Neuron (in vitro differentiated cells): Measurements from ENCODE around the gene CUL1.

Source experiments
- H2AFZ ChIP-seq: one replicate; pipeline ENCODE4 v1.6.1; 2013; ENCODE audit warnings: low read depth, mild to moderate bottlenecking, inconsistent platforms, low read length, moderate library complexity
- H3K27me3 ChIP-seq: one replicate; pipeline ENCODE4 v1.6.1; 2013; ENCODE audit warnings: low read length; ENCODE audit not compliant: insufficient read depth
- H3K36me3 ChIP-seq: one replicate; pipeline ENCODE4 v1.6.1; 2013; ENCODE audit warnings: low read length; ENCODE audit not compliant: insufficient read depth
- H3K4me1 ChIP-seq: one replicate; pipeline ENCODE4 v1.6.1; 2013; ENCODE audit warnings: low read length; ENCODE audit not compliant: insufficient read depth
- H3K4me3 ChIP-seq: 2 replicates; pipeline ENCODE4 v1.5.1; 2013; ENCODE audit warnings: mild to moderate bottlenecking, low read length, moderate library complexity
- H3K9me3 ChIP-seq: one replicate; pipeline ENCODE4 v1.6.1; 2013; ENCODE audit warnings: low read length

Gene CUL1

DNA sequence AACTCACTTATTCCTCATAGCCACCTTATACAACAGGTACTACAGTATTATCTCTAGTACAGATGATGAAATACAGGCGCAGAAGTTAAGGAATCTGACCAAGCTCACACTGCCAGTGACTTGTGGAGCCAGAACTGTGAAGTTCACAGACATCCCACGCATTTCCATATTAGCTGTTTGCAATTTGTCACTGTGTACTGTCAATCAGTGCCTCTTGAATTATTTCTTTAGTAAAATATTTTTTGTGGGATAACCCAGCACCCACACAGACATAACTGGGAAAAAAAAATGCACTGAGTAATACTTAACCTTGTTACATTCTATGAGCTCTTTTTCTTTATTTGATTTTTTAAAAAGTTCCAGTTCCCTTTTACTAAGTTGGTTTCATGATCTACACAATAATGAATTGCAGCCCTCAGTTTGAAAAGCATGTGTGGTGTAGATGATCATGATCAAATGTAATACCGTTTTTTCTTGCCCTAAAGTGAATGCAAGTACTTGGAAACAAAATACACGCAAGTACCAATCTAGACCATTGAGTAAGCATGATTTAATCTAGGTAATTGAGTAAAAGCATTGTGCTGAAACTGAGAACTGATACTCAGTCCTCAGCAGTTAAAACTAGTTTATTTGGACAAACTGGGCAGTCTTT is 14.1 kb downstream of the CUL1 start:
- Histone ChIP-seq H3K36me3 (no peaks in the 10 kb centered on the region), H2AFZ (no peak overlapping the region), H3K9me3 (no peaks in the 10 kb centered on the region), H3K27me3 (no peaks in the 10 kb centered on the region), H3K4me3 (no peak overlapping the region), H3K4me1 (no peaks in the 10 kb centered on the region)

DNA sequence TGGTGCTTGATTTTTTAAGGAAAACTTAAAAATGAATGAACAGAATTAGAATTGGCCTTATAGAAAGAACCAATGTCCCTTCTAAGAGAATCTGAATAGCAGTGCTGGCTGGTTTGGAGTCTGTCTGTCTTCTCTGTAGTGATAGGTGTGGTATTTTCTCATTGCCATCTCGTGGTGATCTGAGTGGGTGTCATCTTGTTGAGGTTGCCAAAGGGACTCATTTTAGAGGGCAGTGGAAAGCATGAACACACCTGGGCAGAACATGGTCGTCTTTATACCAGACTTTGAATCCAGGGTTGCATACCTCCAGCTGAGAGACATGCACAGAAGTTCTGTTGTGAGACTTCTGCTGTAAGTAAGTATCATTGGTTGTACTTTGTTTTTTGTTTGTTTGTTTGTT is 15.8 kb downstream of the CUL1 start:
- H3K36me3 ChIP-seq, result no peaks in the 10 kb centered on the region
- no peaks in the 10 kb centered on the region for H3K27me3 ChIP-seq
- H3K9me3 ChIP-seq, result no peaks in the 10 kb centered on the region
- H3K4me1 ChIP-seq, result no peaks in the 10 kb centered on the region
- no peak overlapping the region for H3K4me3 ChIP-seq
- no peak overlapping the region for H2AFZ ChIP-seq

- no peaks in the 10 kb centered on the region for H3K9me3 ChIP-seq
- H3K36me3 ChIP-seq, result no peaks in the 10 kb centered on the region
- H3K4me1 ChIP-seq, result no peaks in the 10 kb centered on the region
- H2AFZ ChIP-seq, result no peak overlapping the region
- H3K4me3 ChIP-seq, result no peak overlapping the region
- no peaks in the 10 kb centered on the region for H3K27me3 ChIP-seq
Observed at GRCh38 chr7:148715027-148715426, 16.3 kb downstream of the CUL1 start.

DNA sequence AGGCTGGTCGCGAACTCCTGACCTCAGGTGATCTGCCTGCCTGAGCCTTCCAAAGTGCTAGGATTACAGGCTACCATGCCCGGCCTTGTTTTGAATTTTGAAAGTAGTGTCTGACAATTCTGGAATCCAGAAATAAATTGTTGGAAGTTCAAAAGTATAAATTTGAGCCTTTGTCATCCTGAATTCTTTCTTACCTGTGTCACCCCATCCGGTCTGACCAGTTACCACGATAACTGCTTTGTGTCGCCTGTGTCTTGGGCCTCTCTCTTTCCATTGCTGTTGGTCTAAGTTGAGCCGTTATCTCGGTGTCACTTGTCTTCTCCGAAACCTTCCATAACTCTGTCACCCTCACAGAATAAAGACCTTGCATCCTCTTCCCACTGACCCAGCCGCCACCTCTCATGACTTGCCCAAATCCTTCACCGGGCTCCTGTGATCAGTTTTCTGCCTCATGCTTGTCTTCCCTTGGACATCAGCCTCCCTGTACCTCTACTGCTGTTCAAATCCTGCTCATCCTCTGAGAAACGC is 18.6 kb downstream of the CUL1 start:
- H3K4me3 ChIP-seq, result no peak overlapping the region
- no peaks in the 10 kb centered on the region for H3K27me3 ChIP-seq
- no peak overlapping the region for H2AFZ ChIP-seq
- H3K36me3 ChIP-seq, result no peaks in the 10 kb centered on the region
- H3K9me3 ChIP-seq, result peaks cover 2% of the 10 kb centered on the region
- H3K4me1 ChIP-seq, result no peaks in the 10 kb centered on the region

DNA sequence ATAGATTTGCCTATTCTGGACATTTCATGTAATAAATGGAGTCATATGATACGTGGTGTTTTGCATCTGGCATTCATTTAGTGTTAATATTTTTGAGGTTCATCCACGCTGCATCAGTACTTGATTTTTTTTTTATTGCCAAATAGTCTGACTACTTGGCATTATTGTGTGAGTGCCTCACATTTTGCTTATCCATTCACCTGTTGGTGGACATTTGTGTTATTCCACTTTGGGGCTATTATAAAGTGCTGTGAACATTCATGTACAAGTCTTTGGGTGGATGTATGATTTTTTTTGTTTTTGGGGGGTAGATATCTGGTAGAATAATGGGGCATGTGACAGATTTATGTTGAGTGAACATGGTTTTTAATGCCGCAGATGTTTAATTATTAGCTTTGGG is 19.7 kb downstream of the CUL1 start:
- Histone ChIP-seq H3K9me3 (peaks cover 6% of the 10 kb centered on the region), H3K4me1 (no peaks in the 10 kb centered on the region)

GRCh38 chr7:148719753-148720152 is 21.1 kb downstream of the CUL1 start:
- H3K4me1 ChIP-seq, result no peaks in the 10 kb centered on the region
- peaks cover 9% of the 10 kb centered on the region for H3K9me3 ChIP-seq
- peaks cover 2% of the 10 kb centered on the region for H3K36me3 ChIP-seq
- H2AFZ ChIP-seq, result no peak overlapping the region
- no peak overlapping the region for H3K4me3 ChIP-seq
- H3K27me3 ChIP-seq, result no peaks in the 10 kb centered on the region

More for the DNA sequence above, 19.7 kb downstream of the CUL1 start:
- H3K36me3 ChIP-seq, result peaks cover 2% of the 10 kb centered on the region
- no peak overlapping the region for H3K4me3 ChIP-seq
- H3K27me3 ChIP-seq, result no peaks in the 10 kb centered on the region
- H2AFZ ChIP-seq, result no peak overlapping the region

DNA sequence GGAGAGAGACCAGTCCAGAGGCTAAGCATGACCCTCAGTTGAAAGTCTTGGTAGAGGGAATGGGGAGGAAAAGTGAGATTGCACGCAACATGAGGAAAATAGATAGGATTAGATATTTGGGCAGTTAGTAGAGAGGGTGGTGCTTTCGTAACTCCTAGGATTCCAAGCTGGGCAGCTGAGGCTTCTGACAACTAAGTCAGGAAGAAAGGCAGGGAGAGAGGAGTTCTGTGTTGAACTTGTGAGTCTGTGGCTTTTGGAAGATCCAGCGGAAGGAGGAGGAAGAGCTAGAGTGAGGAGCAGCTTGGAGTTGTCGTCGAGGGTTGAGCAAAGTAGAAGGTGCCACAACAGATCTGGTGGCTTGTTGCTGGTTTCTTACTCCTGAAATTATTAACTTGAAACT is 21.8 kb downstream of the CUL1 start:
- peaks cover 2% of the 10 kb centered on the region for H3K36me3 ChIP-seq
- H2AFZ ChIP-seq, result no peak overlapping the region
- no peaks in the 10 kb centered on the region for H3K27me3 ChIP-seq
- H3K4me1 ChIP-seq, result no peaks in the 10 kb centered on the region
- H3K9me3 ChIP-seq, result peaks cover 9% of the 10 kb centered on the region
- H3K4me3 ChIP-seq, result no peak overlapping the region

- peaks cover 9% of the 10 kb centered on the region for H3K9me3 ChIP-seq
- H3K4me1 ChIP-seq, result no peaks in the 10 kb centered on the region
- no peak overlapping the region for H3K4me3 ChIP-seq
- peaks cover 2% of the 10 kb centered on the region for H3K36me3 ChIP-seq
- no peaks in the 10 kb centered on the region for H3K27me3 ChIP-seq
- no peak overlapping the region for H2AFZ ChIP-seq
Observed at GRCh38 chr7:148721390-148721789, 22.7 kb downstream of the CUL1 start.

DNA sequence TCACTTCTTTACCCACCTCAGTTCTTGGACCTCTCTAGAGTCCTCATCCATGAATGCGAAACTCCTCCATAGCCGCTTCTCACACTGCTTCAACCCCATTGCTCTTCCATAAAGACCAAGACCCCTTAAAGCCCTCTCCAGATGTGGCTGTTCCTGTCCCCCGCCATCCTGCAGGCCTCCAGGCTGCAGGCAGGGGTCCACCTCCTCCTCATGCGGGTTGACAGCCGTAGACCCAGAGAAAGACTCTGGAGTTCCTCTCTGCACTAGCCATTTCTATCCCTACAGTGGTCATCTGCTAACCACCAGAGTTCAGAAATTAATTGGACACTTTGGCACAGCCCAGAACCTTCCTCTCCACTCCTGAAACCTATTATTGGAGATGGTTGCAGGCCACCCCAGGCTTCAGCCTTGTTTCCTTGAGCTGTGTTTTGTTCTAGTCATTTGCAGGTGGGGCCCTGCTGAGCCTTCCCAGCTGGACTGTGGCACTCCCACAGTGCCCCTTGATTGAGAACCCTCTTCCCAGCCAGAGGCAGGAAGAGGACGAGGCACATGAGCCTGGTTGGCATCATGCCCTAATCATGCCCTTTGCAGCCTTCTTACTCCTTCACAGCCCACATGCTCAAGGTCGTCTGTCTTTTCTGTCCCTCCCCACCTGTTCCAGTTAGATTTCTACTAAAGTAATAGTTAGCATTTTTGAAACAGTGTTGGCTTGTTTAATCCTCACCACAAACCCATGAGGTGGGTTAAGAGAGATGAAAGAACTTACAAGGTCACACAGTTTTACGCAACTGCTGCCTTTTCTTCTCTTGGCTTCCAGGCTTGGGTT is 23.9 kb downstream of the CUL1 start:
- Histone ChIP-seq H2AFZ (no peak overlapping the region), H3K27me3 (no peaks in the 10 kb centered on the region), H3K4me1 (no peaks in the 10 kb centered on the region), H3K9me3 (peaks cover 9% of the 10 kb centered on the region), H3K4me3 (no peak overlapping the region), H3K36me3 (peaks cover 2% of the 10 kb centered on the region)

GRCh38 chr7:148723166-148723559 is 24.5 kb downstream of the CUL1 start:
- H3K9me3 ChIP-seq, result peaks cover 9% of the 10 kb centered on the region
- H2AFZ ChIP-seq, result no peak overlapping the region
- H3K27me3 ChIP-seq, result no peaks in the 10 kb centered on the region
- H3K36me3 ChIP-seq, result peaks cover 2% of the 10 kb centered on the region
- no peak overlapping the region for H3K4me3 ChIP-seq
- no peaks in the 10 kb centered on the region for H3K4me1 ChIP-seq

- Histone ChIP-seq H3K27me3 (no peaks in the 10 kb centered on the region), H3K4me3 (no peak overlapping the region), H3K9me3 (peaks cover 9% of the 10 kb centered on the region), H3K4me1 (no peaks in the 10 kb centered on the region), H3K36me3 (peaks cover 2% of the 10 kb centered on the region), H2AFZ (no peak overlapping the region)
Observed at GRCh38 chr7:148723846-148724245, 25.1 kb downstream of the CUL1 start.

DNA sequence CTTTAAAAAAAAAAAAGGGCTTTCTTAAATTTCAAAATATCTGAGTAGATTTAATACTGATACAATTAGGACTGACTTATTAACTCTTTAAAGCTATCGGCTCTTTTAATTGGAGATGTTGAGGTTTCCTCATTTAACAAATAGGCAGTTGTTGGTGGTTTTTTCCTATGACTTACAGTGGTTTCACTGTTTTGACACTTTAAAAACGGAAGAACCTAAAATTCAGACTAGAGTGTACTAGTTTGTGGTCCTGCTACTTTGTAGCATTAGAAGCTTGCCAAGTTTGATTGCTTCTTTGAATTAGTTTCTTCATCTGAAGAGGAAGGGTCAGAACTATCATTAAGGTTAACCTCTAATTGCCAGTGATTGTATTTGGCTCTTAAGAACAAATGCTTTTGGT is 27.7 kb downstream of the CUL1 start:
- peaks cover 9% of the 10 kb centered on the region for H3K9me3 ChIP-seq
- H3K4me3 ChIP-seq, result no peak overlapping the region

DNA sequence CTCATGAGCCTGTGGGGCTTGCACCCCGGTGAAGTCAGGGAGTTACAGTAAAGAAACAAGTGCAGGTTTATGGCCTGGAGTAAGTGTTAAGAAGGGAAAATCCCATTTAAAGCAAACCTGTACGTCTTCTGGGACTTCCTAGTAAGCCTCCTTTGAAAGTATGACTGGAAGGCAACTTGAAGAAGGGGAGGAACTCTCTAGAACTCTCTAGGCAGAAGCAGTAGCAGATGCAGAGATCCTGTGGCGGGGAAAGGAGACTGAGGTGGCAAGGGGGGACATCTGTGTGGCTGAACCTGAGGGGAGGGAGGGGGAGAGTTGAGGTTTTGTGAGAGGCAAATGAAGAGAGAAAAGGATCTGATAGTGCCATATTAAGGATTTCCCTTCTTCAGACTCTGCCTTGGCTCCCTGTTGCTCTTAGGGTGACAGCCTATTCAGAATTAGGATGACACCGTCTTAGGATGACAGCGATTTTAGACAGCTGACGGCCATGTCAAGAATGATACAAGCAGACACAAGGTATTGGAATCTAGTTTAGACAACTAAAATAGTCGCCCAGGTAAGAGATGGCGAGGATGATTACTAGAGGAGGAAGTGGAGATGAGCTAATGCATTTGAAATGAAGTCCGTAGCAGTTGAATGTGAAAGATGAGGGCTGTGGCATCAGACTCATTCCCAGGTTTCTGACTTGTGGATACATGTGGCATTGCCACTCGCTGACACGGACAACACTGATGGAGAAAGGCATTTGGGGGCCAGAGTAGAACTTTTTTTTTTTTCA is 29.0 kb downstream of the CUL1 start:
- peaks cover 27% of the 10 kb centered on the region for H3K36me3 ChIP-seq
- no peaks in the 10 kb centered on the region for H3K27me3 ChIP-seq
- no peaks in the 10 kb centered on the region for H3K4me1 ChIP-seq
- peaks cover 7% of the 10 kb centered on the region for H3K9me3 ChIP-seq
- H2AFZ ChIP-seq, result no peak overlapping the region
- no peak overlapping the region for H3K4me3 ChIP-seq

More for the DNA sequence above, 27.7 kb downstream of the CUL1 start:
- no peaks in the 10 kb centered on the region for H3K4me1 ChIP-seq
- H2AFZ ChIP-seq, result no peak overlapping the region
- no peaks in the 10 kb centered on the region for H3K27me3 ChIP-seq
- H3K36me3 ChIP-seq, result peaks cover 15% of the 10 kb centered on the region
